Gastrocnemius medialis (tissue), 4 donors: ENCODE measurements around the gene SMURF2. TPM values are rescaled to one million over a fixed set of nuclear protein-coding genes. Genes with fewer than 3 reads are reported as not detected.

Experiments
- ATAC-seq, 2 donors: fragments of 150-250 bp; one replicate each; pipeline ENCODE4 v1.9.1; 2016
- DNase-seq, 2 donors: peaks; one replicate each; pipeline ENCODE4 v3.0.0-alpha.2; 2019
- H3K27ac ChIP-seq, 4 donors: fragments of 200-600 bp; sonication (generic); 1 replicate in 1 of 4; 2 replicates in 3 of 4; pipeline ENCODE4 v1.5.1; 2016 to 2018; ENCODE audit warnings: mild to moderate bottlenecking in 2 of 4, moderate library complexity in 1 of 4
- H3K27me3 ChIP-seq, 3 donors: fragments of 200-600 bp; sonication (generic) in 2 of 3; 1 replicate in 1 of 3; 2 replicates in 2 of 3; pipeline versions ENCODE4 v1.5.1 to v1.6.0; 2016 to 2019; ENCODE audit warnings: mild to moderate bottlenecking in 1 of 3, moderate library complexity in 1 of 3
- H3K36me3 ChIP-seq, 2 donors: fragments of 200-600 bp; sonication (generic) in 1 of 2; one replicate each; pipeline ENCODE4 v1.5.1; 2017 to 2018
- H3K4me1 ChIP-seq, 2 donors: fragments of 200-600 bp; sonication (generic) in 1 of 2; one replicate each; pipeline ENCODE4 v1.5.1; 2016 to 2017; ENCODE audit warnings: mild to moderate bottlenecking in 2 of 2
- H3K4me3 ChIP-seq, 4 donors: fragments of 200-600 bp; sonication (generic) in 3 of 4; 1 replicate in 1 of 4; 2 replicates in 3 of 4; pipeline ENCODE4 v1.5.1; 2016 to 2019; ENCODE audit warnings: mild to moderate bottlenecking in 2 of 4
- H3K9me3 ChIP-seq, 3 donors: fragments of 200-600 bp; sonication (generic) in 2 of 3; 1 replicate in 1 of 3; 2 replicates in 2 of 3; pipeline ENCODE4 v1.5.1; 2016 to 2019
- CTCF ChIP-seq, 5 experiments: fragments of 450-650 bp in 3 of 5; fragments of 200-600 bp in 2 of 5; sonication (generic) in 2 of 5; IDR thresholded peaks in 4 of 5; conservative IDR thresholded peaks in 1 of 5; 1 replicate in 4 of 5; 2 replicates in 1 of 5; pipeline ENCODE4 v1.5.1; 2016 to 2019; ENCODE audit warnings: antibody characterized with exemption in 5 of 5, mild to moderate bottlenecking in 3 of 5, moderate library complexity in 3 of 5
- POLR2A ChIP-seq, 2 donors: fragments of 450-650 bp; IDR thresholded peaks; one replicate each; pipeline ENCODE4 v1.6.1; 2017; ENCODE audit warnings: antibody characterized with exemption in 2 of 2, mild to moderate bottlenecking in 2 of 2, moderate library complexity in 2 of 2
- in situ Hi-C, 4 donors: fragments of 200-750 bp; cut with MboI; loops; one replicate each; pipeline versions ENCODE4 v1.15.0 to v1.8.0; 2017; ENCODE audit warnings: low sequenced_read_pairs in 4 of 4
- intact Hi-C: fragments of 100-400 bp; cut with DNase I; formaldehyde crosslinking; loops from one replicate; pipeline ENCODE4 v1.15.1; 2023; ENCODE audit warnings: low total_unique reads
- total RNA-seq, 4 donors: library from RNA; depleted of rRNA; stranded (reverse); fragments of >200 nt; gene quantifications; one replicate each; pipeline versions ENCODE4 v1.1.0 to v1.2.3, GENCODE V29; 2016

The SMURF2 gene
- total RNA-seq, 4 donors from 2014 or later = 8.9 to 15.3 (median 11.4) TPM

DNA sequence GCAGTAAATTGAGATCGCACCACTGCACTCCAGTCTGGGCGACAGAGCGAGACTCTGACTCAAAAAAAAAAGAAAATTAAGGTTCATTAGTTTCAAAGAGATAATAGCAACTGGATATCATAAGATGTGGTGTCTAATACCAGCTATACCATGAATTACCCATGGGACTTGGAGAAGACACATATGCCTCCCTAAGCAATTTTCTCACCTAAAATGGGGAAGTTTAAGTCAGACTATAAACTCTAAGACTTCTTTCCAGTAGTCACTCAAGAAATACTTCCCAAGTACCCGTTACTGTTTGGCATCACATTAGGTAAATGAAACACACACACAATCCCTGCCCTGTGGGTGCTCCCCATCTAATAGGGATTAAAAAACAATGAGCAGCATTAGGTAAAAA lies 22.6 kb downstream of the SMURF2 start:
- in situ Hi-C loops = no loop called here
- intact Hi-C loops = no loop called here
- Histone ChIP-seq H3K9me3 (no peaks in the 10 kb centered on the region), H3K36me3 (no peaks in the 10 kb centered on the region), H3K27me3 (no peaks in the 10 kb centered on the region), H3K4me3 (no peak overlapping the region), H3K27ac (no peak overlapping the region), H3K4me1 (peaks cover 10 to 17% of the 10 kb centered on the region in 2 donors)
- DNase-seq (no peak), ATAC-seq (no peak)
- TF ChIP-seq POLR2A (IDR thresholded peaks at IDR 0.05) = no peak
- no peak for TF ChIP-seq CTCF (IDR thresholded peaks at IDR 0.05 in 4 of 5, conservative IDR thresholded peaks at IDR 0.05 in 1 of 5)

DNA sequence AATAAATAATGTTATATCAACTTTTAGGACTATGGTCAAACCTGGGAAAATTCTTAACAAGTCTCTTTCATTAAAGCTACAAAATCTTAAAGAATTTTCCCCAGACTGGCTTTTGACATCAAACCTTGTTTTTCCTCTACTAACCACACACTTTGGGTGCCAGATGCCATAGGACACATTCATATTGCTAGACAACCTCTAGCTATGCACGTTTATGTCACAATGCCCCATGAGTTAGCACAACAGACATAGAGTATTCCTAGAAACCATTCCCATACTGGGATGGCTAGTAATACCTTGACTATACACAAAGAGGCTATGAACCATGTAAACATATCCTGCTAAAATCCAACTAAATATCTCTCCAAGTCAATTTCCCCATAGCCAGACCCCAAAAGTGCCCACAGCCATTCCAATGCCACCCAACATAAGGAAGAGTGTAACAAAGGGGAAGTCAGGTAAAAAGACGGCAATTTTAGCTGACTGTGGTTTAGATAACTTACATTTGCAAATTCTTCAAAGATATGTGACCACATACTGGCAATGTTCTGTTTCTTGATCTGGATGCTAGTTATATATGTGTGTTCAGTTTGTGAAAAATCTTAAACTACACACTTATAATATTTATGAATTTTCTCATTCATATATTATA lies 23.4 kb downstream of the SMURF2 start:
- Histone ChIP-seq H3K9me3 (no peaks in the 10 kb centered on the region), H3K4me1 (peaks cover 10 to 17% of the 10 kb centered on the region in 2 donors), H3K27ac (no peak overlapping the region), H3K36me3 (no peaks in the 10 kb centered on the region), H3K27me3 (no peaks in the 10 kb centered on the region), H3K4me3 (no peak overlapping the region)
- DNase-seq (no peak), ATAC-seq (no peak)
- TF ChIP-seq POLR2A (IDR thresholded peaks at IDR 0.05) (no peak), CTCF (IDR thresholded peaks at IDR 0.05 in 4 of 5, conservative IDR thresholded peaks at IDR 0.05 in 1 of 5) (no peak)
- intact Hi-C loops = no loop called here
- in situ Hi-C loops = no loop called here

- peaks cover 10 to 16% of the 10 kb centered on the region in 2 donors for H3K4me1 ChIP-seq
Measured at GRCh38 chr17:64635647-64636305, 26.3 kb downstream of the SMURF2 start.

GRCh38 chr17:64634218-64634617 lies 27.9 kb downstream of the SMURF2 start:
- Histone ChIP-seq H3K36me3 (no peaks in the 10 kb centered on the region), H3K4me1 (peaks cover 10% of the 10 kb centered on the region in 2 donors), H3K4me3 (no peak overlapping the region), H3K9me3 (no peaks in the 10 kb centered on the region), H3K27ac (no peak overlapping the region), H3K27me3 (no peaks in the 10 kb centered on the region)
- in situ Hi-C loops (no loop called here), intact Hi-C loops (no loop called here)
- TF ChIP-seq CTCF (IDR thresholded peaks at IDR 0.05 in 4 of 5, conservative IDR thresholded peaks at IDR 0.05 in 1 of 5) (no peak), POLR2A (IDR thresholded peaks at IDR 0.05) (no peak)
- DNase-seq (no peak), ATAC-seq (no peak)

More at GRCh38 chr17:64635647-64636305, 26.3 kb downstream of the SMURF2 start:
- no peak for DNase-seq
- H3K9me3 ChIP-seq = no peaks in the 10 kb centered on the region
- H3K27me3 ChIP-seq = no peaks in the 10 kb centered on the region
- intact Hi-C loops (no loop called here), in situ Hi-C loops (no loop called here)
- no peak for ATAC-seq
- no peak overlapping the region for H3K27ac ChIP-seq
- TF ChIP-seq CTCF (IDR thresholded peaks at IDR 0.05 in 4 of 5, conservative IDR thresholded peaks at IDR 0.05 in 1 of 5) (no peak), POLR2A (IDR thresholded peaks at IDR 0.05) (no peak)
- no peaks in the 10 kb centered on the region for H3K36me3 ChIP-seq
- no peak overlapping the region for H3K4me3 ChIP-seq
